NCI-H2227 treated with DMSO at 0.1 percent for 48 hours (cell line): ENCODE data around the gene ENPP6.
"Not testable (repeated sequence)": the region's sequence is repeated elsewhere in the genome, so short reads cannot be mapped to it uniquely, and the experiment has no call there.

ENCODE experiments used
- DNase-seq: peaks from one replicate; lab custom pipeline; 2025; lab: John Stamatoyannopoulos, UW

The ENPP6 gene

DNA sequence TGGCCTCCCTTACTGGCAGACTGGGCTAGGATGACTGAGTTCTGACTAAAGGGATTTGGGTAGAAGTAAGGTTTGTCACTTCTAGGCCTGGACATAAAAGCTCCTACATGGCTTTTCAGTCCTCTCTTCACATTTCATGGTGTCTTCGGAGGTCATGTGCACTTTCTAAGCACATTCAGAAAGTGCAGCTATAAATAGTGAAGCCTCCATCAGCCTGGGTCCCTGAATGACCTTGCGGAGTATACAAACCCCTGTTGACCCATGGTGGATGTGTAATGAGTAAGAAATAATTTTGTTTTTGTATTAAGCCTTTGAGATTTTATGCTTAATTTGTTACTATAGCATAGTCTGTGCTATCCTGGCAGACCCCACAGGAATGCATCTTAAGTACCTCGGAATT lies 158.6 kb downstream of the ENPP6 start:
- no peak for DNase-seq

DNA sequence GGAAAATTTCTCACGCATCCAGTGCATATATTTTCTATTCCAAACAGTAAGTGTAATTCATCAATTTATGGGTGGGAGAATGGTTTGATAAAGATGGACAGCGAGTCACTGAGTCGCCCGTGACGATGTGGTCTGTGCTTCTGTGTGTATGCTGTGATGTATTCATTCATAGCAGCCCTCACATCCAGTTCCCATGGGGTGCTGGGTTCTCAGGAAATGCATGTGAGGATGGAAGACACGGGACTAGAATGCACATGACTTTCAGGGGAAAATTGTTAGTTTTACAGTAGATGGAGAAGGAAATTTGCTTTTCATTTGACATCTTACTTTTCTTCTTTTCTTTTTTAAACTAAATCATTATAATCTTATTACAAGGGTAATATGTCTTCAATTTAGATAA lies 159.6 kb downstream of the ENPP6 start:
- no peak for DNase-seq

- no peak for DNase-seq
Measured at GRCh38 chr4:184056877-184057276, 160.8 kb downstream of the ENPP6 start.

GRCh38 chr4:184053434-184053833 lies 164.2 kb downstream of the ENPP6 start:
- DNase-seq: no peak

- DNase-seq: no peak
Measured at GRCh38 chr4:184052616-184053015, 165.1 kb downstream of the ENPP6 start.

DNA sequence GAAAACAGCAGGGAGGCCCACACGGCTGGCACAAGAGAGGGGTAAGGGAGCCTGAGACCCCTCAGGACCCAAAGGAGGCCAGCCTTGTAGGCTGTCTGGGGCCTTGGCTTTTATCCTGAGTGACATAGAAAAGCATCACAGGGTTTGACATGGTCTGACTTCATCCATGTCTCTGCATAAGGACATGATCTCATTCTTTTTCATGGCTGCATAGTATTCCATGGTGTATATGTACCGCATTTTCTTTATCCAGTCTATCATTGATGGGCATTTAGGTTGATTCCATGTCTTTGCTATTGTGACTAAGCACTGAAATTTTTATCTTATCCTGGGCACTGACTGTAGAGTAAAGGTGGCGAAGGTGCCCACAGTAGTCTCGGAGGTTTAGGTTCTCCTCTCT lies 166.4 kb downstream of the ENPP6 start:
- not testable (repeated sequence) for DNase-seq

GRCh38 chr4:184046148-184046547 lies 171.5 kb downstream of the ENPP6 start:
- DNase-seq: no peak

- no peak for DNase-seq
Measured at GRCh38 chr4:184041156-184041555, 176.5 kb downstream of the ENPP6 start.

DNA sequence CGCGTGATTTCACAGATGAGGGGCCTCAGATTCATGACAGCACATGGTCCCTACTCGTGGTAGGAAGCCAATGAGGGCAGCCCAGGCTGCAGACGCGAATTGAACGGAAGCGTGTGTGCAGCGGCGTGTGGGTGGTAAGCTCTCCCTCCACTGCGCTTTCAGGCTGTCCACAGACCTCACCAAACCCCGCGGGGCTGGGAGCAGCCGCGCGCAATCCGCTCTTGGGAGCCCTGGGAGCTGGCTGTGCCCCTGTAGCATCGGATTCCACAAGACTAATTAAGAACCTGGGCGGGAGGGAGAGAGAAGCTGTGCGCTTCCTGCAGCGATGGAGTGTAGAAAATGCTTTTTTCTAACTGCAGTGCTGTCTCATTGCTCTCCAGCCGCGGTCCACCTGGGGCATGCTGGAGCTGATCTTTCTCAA lies 177.7 kb downstream of the ENPP6 start:
- DNase-seq: no peak
